ENCODE data around the gene CCNA2. TPM values are rescaled to one million over a fixed set of nuclear protein-coding genes. Genes with fewer than 3 reads are reported as not detected.

CCNA2 gene
- total RNA-seq, 1 experiment from 2014 or later, result 89.2 TPM

- H3K4ac ChIP-seq (ENCODE audit: low read depth, low read length), result no peak overlapping the region
Measured at GRCh38 chr4:121838136-121838535, 14.5 kb upstream of the CCNA2 start.

More at GRCh38 chr4:121838136-121838535, 14.5 kb upstream of the CCNA2 start:
- no peak overlapping the region for H3K23ac ChIP-seq (ENCODE audit: insufficient read length, low read depth, low read length)
- H3K4me1 Mint-ChIP-seq, result no peaks in the 10 kb centered on the region
- no peaks in the 10 kb centered on the region for H3K27me3 Mint-ChIP-seq (ENCODE audit: low read depth)
- H3K18ac ChIP-seq (ENCODE audit: insufficient read length, low read depth, low read length), result no peak overlapping the region
- no peak overlapping the region for H2AK5ac ChIP-seq (ENCODE audit: insufficient read length, low read length)
- peaks cover 0 to 3% of the 10 kb centered on the region in 2 experiments; a peak in 1 of 5 replicates for H3K9me3 Mint-ChIP-seq
- no peak overlapping the region for H3T11ph ChIP-seq (ENCODE audit: low read length)
- H2BK20ac ChIP-seq (ENCODE audit: low read depth, low read length, poor library complexity, severe bottlenecking), result no peak overlapping the region
- H2BK15ac ChIP-seq (ENCODE audit: low read depth, low read length), result no peak overlapping the region
- no peaks in the 10 kb centered on the region for H3K79me1 ChIP-seq (ENCODE audit: insufficient read depth, low read depth, low read length, poor library complexity, severe bottlenecking)
- no peaks in the 10 kb centered on the region for H3K79me2 ChIP-seq (ENCODE audit: insufficient read depth, low read length)
- no peak overlapping the region for H3K27ac Mint-ChIP-seq
- TF ChIP-seq, protein P1, sequence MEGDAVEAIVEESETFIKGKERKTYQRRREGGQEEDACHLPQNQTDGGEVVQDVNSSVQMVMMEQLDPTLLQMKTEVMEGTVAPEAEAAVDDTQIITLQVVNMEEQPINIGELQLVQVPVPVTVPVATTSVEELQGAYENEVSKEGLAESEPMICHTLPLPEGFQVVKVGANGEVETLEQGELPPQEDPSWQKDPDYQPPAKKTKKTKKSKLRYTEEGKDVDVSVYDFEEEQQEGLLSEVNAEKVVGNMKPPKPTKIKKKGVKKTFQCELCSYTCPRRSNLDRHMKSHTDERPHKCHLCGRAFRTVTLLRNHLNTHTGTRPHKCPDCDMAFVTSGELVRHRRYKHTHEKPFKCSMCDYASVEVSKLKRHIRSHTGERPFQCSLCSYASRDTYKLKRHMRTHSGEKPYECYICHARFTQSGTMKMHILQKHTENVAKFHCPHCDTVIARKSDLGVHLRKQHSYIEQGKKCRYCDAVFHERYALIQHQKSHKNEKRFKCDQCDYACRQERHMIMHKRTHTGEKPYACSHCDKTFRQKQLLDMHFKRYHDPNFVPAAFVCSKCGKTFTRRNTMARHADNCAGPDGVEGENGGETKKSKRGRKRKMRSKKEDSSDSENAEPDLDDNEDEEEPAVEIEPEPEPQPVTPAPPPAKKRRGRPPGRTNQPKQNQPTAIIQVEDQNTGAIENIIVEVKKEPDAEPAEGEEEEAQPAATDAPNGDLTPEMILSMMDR (conservative IDR thresholded peaks at IDR 0.05), result no peak
- no peaks in the 10 kb centered on the region for H4K20me1 ChIP-seq (ENCODE audit: control insufficient read depth, insufficient read depth, insufficient read length)
- H3K4me1 ChIP-seq (ENCODE audit: insufficient read depth, low read length), result no peaks in the 10 kb centered on the region
- no peaks in the 10 kb centered on the region for H3K27me3 ChIP-seq (ENCODE audit: insufficient read depth, low read length)
- no peak overlapping the region for H2AFZ ChIP-seq (ENCODE audit: low read length)
- H3K14ac ChIP-seq (ENCODE audit: insufficient read depth, low read length), result no peak overlapping the region
- H2BK5ac ChIP-seq (ENCODE audit: insufficient read length, low read length), result no peak overlapping the region
- H4K8ac ChIP-seq (replicated peaks; ENCODE audit: insufficient read length, low read depth, low read length), result no peak overlapping the region
- H4K91ac ChIP-seq (ENCODE audit: insufficient read length, low read depth, low read length), result no peak overlapping the region
- H3K9ac ChIP-seq (ENCODE audit: extremely low read depth, insufficient read length, low read length), result no peak overlapping the region
- H3K9me3 ChIP-seq (ENCODE audit: control insufficient read depth, low read depth, low read length), result no peaks in the 10 kb centered on the region
- peaks cover 5 to 19% (median 12%) of the 10 kb centered on the region in 3 experiments; a peak in 5 of 7 replicates for H3K36me3 Mint-ChIP-seq (ENCODE audit: insufficient read depth in 1 of 3, low read depth in 3 of 3)
- no peak for DNase-seq
- H3K56ac ChIP-seq (ENCODE audit: insufficient read length, low read depth, low read length), result no peak overlapping the region
- no peaks in the 10 kb centered on the region for H3K23me2 ChIP-seq (ENCODE audit: insufficient read length, low read depth, low read length, poor library complexity, severe bottlenecking)
- no peak overlapping the region for H2BK120ac ChIP-seq (ENCODE audit: low read depth, low read length, poor library complexity, severe bottlenecking)
- H4K5ac ChIP-seq (ENCODE audit: insufficient read length, low read depth, low read length), result no peak overlapping the region
- no peak overlapping the region for H2BK12ac ChIP-seq (ENCODE audit: insufficient read length, low read depth, low read length)
- no peak overlapping the region for H3K27ac ChIP-seq (ENCODE audit: insufficient read length, low read depth, low read length)
- H3K4me2 ChIP-seq (ENCODE audit: insufficient read depth, insufficient read length, low read length), result no peak overlapping the region
- no peak overlapping the region for H3K4me3 Mint-ChIP-seq

Measured in H9 (cell line).